Panc1 (cell line): ENCODE data around the gene LY6G6F.

ENCODE experiments used
- CTCF ChIP-seq: fragments of 450-650 bp; IDR thresholded peaks from 2 replicates; pipeline ENCODE4 v1.5.1; 2017; ENCODE audit warnings: mild to moderate bottlenecking
- POLR2AphosphoS5 ChIP-seq: IDR thresholded peaks from 2 replicates; pipeline ENCODE4 v1.6.1; 2012; ENCODE audit warnings: mild to moderate bottlenecking, low read depth, low read length, moderate library complexity
- REST ChIP-seq, 2 experiments: IDR thresholded peaks; 2 replicates each; pipeline ENCODE4 v1.6.1; 2011 to 2012; ENCODE audit warnings: low read depth in 2 of 2, control low read depth in 1 of 2, low read length in 1 of 2, mild to moderate bottlenecking in 1 of 2, moderate library complexity in 1 of 2; ENCODE audit not compliant: insufficient read depth in 1 of 2

GRCh38 chr6:31727034-31727716 lies 20.5 kb downstream of the LY6G6F start:
- TF ChIP-seq CTCF, result no peak
- no peak for TF ChIP-seq POLR2AphosphoS5
- no peak for TF ChIP-seq REST (IDR thresholded peaks at IDR 0.05; ENCODE audit: insufficient read depth in 1 of 2, low read depth in 2 of 2, low read length in 1 of 2)
